ENCODE results near the gene CCDC9. TPM values are rescaled to one million over a fixed set of nuclear protein-coding genes. Genes with fewer than 3 reads are reported as not detected.
"Not testable (repeated sequence)": the region's sequence is repeated elsewhere in the genome, so short reads cannot be mapped to it uniquely, and the experiment has no call there.

CCDC9 gene
- total RNA-seq, 1 donor from 2014 or later, result 2.3 TPM

GRCh38 chr19:47231215-47232054 is 24.9 kb upstream of the CCDC9 start:
- DNase-seq (ENCODE audit: low read depth in 2 of 2), result peak; percentile 71 to 92

GRCh38 chr19:47232422-47233211 is 23.7 kb upstream of the CCDC9 start:
- peak; percentile 64 to 81 for DNase-seq (ENCODE audit: low read depth in 2 of 2)

- no peak for DNase-seq (ENCODE audit: low read depth in 2 of 2)
Observed at GRCh38 chr19:47236072-47236675, 20.2 kb upstream of the CCDC9 start.

GRCh38 chr19:47239152-47239551 is 17.2 kb upstream of the CCDC9 start:
- no peak for DNase-seq (ENCODE audit: low read depth in 2 of 2)

- peak in 1 of 2 donors; percentile 80 for DNase-seq (ENCODE audit: low read depth in 2 of 2)
Observed at GRCh38 chr19:47239610-47240296, 16.6 kb upstream of the CCDC9 start.

GRCh38 chr19:47240556-47240955 is 15.8 kb upstream of the CCDC9 start:
- no peak for DNase-seq (ENCODE audit: low read depth in 2 of 2)

- DNase-seq (ENCODE audit: low read depth in 2 of 2), result peak in 1 of 2 donors; percentile 87
Observed at GRCh38 chr19:47240996-47241918, 15.1 kb upstream of the CCDC9 start.

- DNase-seq (ENCODE audit: low read depth in 2 of 2), result no peak
Observed at GRCh38 chr19:47241919-47242577, 14.3 kb upstream of the CCDC9 start.

GRCh38 chr19:47243364-47243775 is 13.0 kb upstream of the CCDC9 start:
- no peak for DNase-seq (ENCODE audit: low read depth in 2 of 2)

- DNase-seq (ENCODE audit: low read depth in 2 of 2), result peak; percentile 93 to 99
Observed at GRCh38 chr19:47243776-47244547, 12.4 kb upstream of the CCDC9 start.

- DNase-seq (ENCODE audit: low read depth in 2 of 2), result peak in 1 of 2 donors; percentile 76
Observed at GRCh38 chr19:47247308-47247990, 8.9 kb upstream of the CCDC9 start.

GRCh38 chr19:47253016-47253415 is 3.3 kb upstream of the CCDC9 start:
- not testable (repeated sequence) for DNase-seq (ENCODE audit: low read depth in 2 of 2)

- no peak for DNase-seq (ENCODE audit: low read depth in 2 of 2)
Observed at GRCh38 chr19:47253467-47253881, 2.9 kb upstream of the CCDC9 start.

GRCh38 chr19:47253970-47254369 is 2.4 kb upstream of the CCDC9 start:
- DNase-seq (ENCODE audit: low read depth in 2 of 2), result no peak

- peak; percentile 95 to 99 for DNase-seq (ENCODE audit: low read depth in 2 of 2)
Observed at GRCh38 chr19:47256693-47257410, 527 bp downstream of the CCDC9 start.

GRCh38 chr19:47257411-47258169 is 1.3 kb downstream of the CCDC9 start:
- no peak for DNase-seq (ENCODE audit: low read depth in 2 of 2)

GRCh38 chr19:47258434-47258833 is 2.1 kb downstream of the CCDC9 start:
- DNase-seq (ENCODE audit: low read depth in 2 of 2), result no peak
